Smooth muscle cell (in vitro differentiated cells): ENCODE data around the gene CASZ1. TPM values are rescaled to one million over a fixed set of nuclear protein-coding genes. Genes with fewer than 3 reads are reported as not detected.

Experiments used
- DNase-seq: peaks from one replicate; lab custom pipeline; 2025; ENCODE audit not compliant: unreplicated experiment; lab: John Stamatoyannopoulos, UW
- H2AFZ ChIP-seq: fragments of 200-600 bp; sonication (generic); 2 replicates; pipeline ENCODE4 v1.6.0; 2016; ENCODE audit warnings: antibody characterized with exemption, low read depth, mild to moderate bottlenecking
- H3F3A ChIP-seq: fragments of 200-600 bp; sonication (generic); 2 replicates; pipeline ENCODE4 v1.6.0; 2017; ENCODE audit warnings: antibody characterized with exemption, low read depth
- H3K27ac ChIP-seq: fragments of 200-600 bp; sonication (generic); 2 replicates; pipeline ENCODE4 v1.5.1; 2016; ENCODE audit warnings: low read depth, mild to moderate bottlenecking
- H3K27me3 ChIP-seq: fragments of 200-600 bp; sonication (generic); 2 replicates; pipeline ENCODE4 v1.6.1; 2016; ENCODE audit warnings: low read depth, mild to moderate bottlenecking
- H3K36me3 ChIP-seq: fragments of 200-600 bp; sonication (generic); 2 replicates; pipeline ENCODE4 v1.5.1; 2016; ENCODE audit warnings: low read depth
- H3K4me1 ChIP-seq: fragments of 200-600 bp; sonication (generic); 2 replicates; pipeline ENCODE4 v1.5.1; 2016; ENCODE audit warnings: low read depth
- H3K4me2 ChIP-seq: fragments of 200-600 bp; sonication (generic); 2 replicates; pipeline ENCODE4 v1.6.0; 2016; ENCODE audit warnings: mild to moderate bottlenecking
- H3K4me3 ChIP-seq: fragments of 200-600 bp; sonication (generic); 2 replicates; pipeline ENCODE4 v1.5.1; 2016; ENCODE audit warnings: mild to moderate bottlenecking
- H3K79me2 ChIP-seq: fragments of 200-600 bp; sonication (generic); 2 replicates; pipeline ENCODE4 v1.6.0; 2016; ENCODE audit warnings: low read depth, mild to moderate bottlenecking
- H3K9ac ChIP-seq: fragments of 200-600 bp; sonication (generic); 2 replicates; pipeline ENCODE4 v1.6.0; 2016; ENCODE audit warnings: low read depth
- H3K9me3 ChIP-seq: fragments of 200-600 bp; sonication (generic); replicated peaks from 2 replicates; pipeline ENCODE4 v1.5.1; 2016; ENCODE audit warnings: low read depth
- H4K20me1 ChIP-seq: fragments of 200-600 bp; sonication (generic); 2 replicates; pipeline ENCODE4 v1.6.0; 2016; ENCODE audit warnings: low read depth
- WGBS: methylation state at CpG from one replicate; pipeline ENCODE4 v1.1.7; 2016; ENCODE audit warnings: low lambda C conversion rate; 5-methylcytosine and 5-hydroxymethylcytosine counted together
- polyA plus RNA-seq: library from polyadenylated mRNA; unstranded; fragments of >200 nt; fragmentation: Nextera tagmentation; extraction: Ambion mirVana; gene quantifications from 2 replicates; pipeline ENCODE4 v1.2.1, GENCODE V29; 2016
- total RNA-seq: library from RNA; depleted of rRNA; stranded (reverse); fragments of >200 nt; gene quantifications from 2 replicates; pipeline ENCODE4 v1.2.3, GENCODE V29; 2014
- TF ChIP-seq, protein P1 (sequence below): fragments of 200-600 bp; sonication (generic); IDR thresholded peaks from 2 replicates; pipeline ENCODE4 v1.5.1; 2017; ENCODE audit warnings: borderline replicate concordance, mild to moderate bottlenecking, antibody characterized with exemption; ENCODE audit not compliant: insufficient read depth, poor library complexity, severe bottlenecking

The CASZ1 gene, protein sequence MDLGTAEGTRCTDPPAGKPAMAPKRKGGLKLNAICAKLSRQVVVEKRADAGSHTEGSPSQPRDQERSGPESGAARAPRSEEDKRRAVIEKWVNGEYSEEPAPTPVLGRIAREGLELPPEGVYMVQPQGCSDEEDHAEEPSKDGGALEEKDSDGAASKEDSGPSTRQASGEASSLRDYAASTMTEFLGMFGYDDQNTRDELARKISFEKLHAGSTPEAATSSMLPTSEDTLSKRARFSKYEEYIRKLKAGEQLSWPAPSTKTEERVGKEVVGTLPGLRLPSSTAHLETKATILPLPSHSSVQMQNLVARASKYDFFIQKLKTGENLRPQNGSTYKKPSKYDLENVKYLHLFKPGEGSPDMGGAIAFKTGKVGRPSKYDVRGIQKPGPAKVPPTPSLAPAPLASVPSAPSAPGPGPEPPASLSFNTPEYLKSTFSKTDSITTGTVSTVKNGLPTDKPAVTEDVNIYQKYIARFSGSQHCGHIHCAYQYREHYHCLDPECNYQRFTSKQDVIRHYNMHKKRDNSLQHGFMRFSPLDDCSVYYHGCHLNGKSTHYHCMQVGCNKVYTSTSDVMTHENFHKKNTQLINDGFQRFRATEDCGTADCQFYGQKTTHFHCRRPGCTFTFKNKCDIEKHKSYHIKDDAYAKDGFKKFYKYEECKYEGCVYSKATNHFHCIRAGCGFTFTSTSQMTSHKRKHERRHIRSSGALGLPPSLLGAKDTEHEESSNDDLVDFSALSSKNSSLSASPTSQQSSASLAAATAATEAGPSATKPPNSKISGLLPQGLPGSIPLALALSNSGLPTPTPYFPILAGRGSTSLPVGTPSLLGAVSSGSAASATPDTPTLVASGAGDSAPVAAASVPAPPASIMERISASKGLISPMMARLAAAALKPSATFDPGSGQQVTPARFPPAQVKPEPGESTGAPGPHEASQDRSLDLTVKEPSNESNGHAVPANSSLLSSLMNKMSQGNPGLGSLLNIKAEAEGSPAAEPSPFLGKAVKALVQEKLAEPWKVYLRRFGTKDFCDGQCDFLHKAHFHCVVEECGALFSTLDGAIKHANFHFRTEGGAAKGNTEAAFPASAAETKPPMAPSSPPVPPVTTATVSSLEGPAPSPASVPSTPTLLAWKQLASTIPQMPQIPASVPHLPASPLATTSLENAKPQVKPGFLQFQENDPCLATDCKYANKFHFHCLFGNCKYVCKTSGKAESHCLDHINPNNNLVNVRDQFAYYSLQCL (N-terminal part only)
- total RNA-seq (1.6 and 1.9 TPM in 2 replicates), polyA plus RNA-seq (0.70 and 2.1 TPM in 2 replicates)

- peak within 1 kb of the TSS; percentile 82 for H3K4me3 ChIP-seq
- H3F3A ChIP-seq = no peaks in the 10 kb centered on the region
- H4K20me1 ChIP-seq = no peaks in the 10 kb centered on the region
- no peaks in the 10 kb centered on the region for H3K36me3 ChIP-seq
- TF ChIP-seq, protein P1, sequence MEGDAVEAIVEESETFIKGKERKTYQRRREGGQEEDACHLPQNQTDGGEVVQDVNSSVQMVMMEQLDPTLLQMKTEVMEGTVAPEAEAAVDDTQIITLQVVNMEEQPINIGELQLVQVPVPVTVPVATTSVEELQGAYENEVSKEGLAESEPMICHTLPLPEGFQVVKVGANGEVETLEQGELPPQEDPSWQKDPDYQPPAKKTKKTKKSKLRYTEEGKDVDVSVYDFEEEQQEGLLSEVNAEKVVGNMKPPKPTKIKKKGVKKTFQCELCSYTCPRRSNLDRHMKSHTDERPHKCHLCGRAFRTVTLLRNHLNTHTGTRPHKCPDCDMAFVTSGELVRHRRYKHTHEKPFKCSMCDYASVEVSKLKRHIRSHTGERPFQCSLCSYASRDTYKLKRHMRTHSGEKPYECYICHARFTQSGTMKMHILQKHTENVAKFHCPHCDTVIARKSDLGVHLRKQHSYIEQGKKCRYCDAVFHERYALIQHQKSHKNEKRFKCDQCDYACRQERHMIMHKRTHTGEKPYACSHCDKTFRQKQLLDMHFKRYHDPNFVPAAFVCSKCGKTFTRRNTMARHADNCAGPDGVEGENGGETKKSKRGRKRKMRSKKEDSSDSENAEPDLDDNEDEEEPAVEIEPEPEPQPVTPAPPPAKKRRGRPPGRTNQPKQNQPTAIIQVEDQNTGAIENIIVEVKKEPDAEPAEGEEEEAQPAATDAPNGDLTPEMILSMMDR = no peak
- H3K4me1 ChIP-seq = peaks cover 32% of the 10 kb centered on the region
- peaks cover 73% of the 10 kb centered on the region for H3K27me3 ChIP-seq
- H3K4me2 ChIP-seq = peak within 1 kb of the TSS; percentile 100
- DNase-seq = peak; percentile 44
- H3K79me2 ChIP-seq = no peaks in the 10 kb centered on the region
- H3K9me3 ChIP-seq = no peaks in the 10 kb centered on the region
- H3K27ac ChIP-seq = no peak within 1 kb of the TSS
- H3K9ac ChIP-seq = no peak within 1 kb of the TSS
- WGBS = under 1% methylated on average over 42 of the region's 88 CpGs
- H2AFZ ChIP-seq = peak within 1 kb of the TSS; percentile 97
Observed at GRCh38 chr1:10796029-10796944, at the start of gene CASZ1. Gene CASZ1, minus strand, starts transcription at chr1:10796646. Its CDS starts 102,757 bp downstream, at chr1:10693889.

DNA sequence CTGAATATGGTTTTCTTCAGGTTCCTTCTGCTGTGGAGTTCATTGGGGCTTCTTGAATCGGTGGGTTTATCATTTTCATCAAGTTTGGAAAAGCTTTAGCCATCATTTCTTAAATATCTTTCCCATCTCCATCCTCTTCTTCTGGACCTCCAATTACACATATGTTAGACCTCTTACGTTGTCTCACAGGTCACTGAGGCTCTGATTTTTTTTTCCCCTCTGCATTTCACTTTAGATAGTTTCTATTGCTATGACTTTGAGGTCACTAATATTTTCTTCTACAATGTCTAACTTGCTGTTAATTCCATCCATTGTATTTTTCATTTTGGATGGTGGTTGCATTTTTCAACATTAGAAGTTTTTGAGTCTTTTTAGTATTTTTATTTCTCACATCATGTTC, 47.3 kb upstream of the CASZ1 start:
- no peaks in the 10 kb centered on the region for H3K79me2 ChIP-seq
- DNase-seq = no peak
- no peaks in the 10 kb centered on the region for H3F3A ChIP-seq
- 74% methylated on average over 2 of the region's 2 CpGs for WGBS
- no peak overlapping the region for H3K4me3 ChIP-seq
- no peaks in the 10 kb centered on the region for H3K27me3 ChIP-seq
- TF ChIP-seq, protein P1 = no peak
- no peak overlapping the region for H2AFZ ChIP-seq
- no peak overlapping the region for H3K4me2 ChIP-seq
- no peaks in the 10 kb centered on the region for H4K20me1 ChIP-seq
- no peaks in the 10 kb centered on the region for H3K9me3 ChIP-seq
- H3K27ac ChIP-seq = no peak overlapping the region
- H3K4me1 ChIP-seq = no peaks in the 10 kb centered on the region
- no peak overlapping the region for H3K9ac ChIP-seq
- H3K36me3 ChIP-seq = no peaks in the 10 kb centered on the region

GRCh38 chr1:10841118-10841517, 44.7 kb upstream of the CASZ1 start:
- H3K36me3 ChIP-seq = no peaks in the 10 kb centered on the region
- no peaks in the 10 kb centered on the region for H4K20me1 ChIP-seq
- no peak overlapping the region for H3K27ac ChIP-seq
- no peak overlapping the region for H3K9ac ChIP-seq
- H3F3A ChIP-seq = no peaks in the 10 kb centered on the region
- 86% methylated on average over 13 of the region's 13 CpGs for WGBS
- TF ChIP-seq, protein P1 = no peak
- no peaks in the 10 kb centered on the region for H3K9me3 ChIP-seq
- no peak for DNase-seq
- no peaks in the 10 kb centered on the region for H3K79me2 ChIP-seq
- H3K27me3 ChIP-seq = peaks cover 2% of the 10 kb centered on the region
- no peak overlapping the region for H2AFZ ChIP-seq
- no peak overlapping the region for H3K4me3 ChIP-seq
- H3K4me1 ChIP-seq = peaks cover 4% of the 10 kb centered on the region
- no peak overlapping the region for H3K4me2 ChIP-seq
